Activated CD4-positive, alpha-beta T cell treated with anti-CD3 and anti-CD28 coated beads, Interleukin-2, amount 50 U/mL, for 16 hours (primary cell): ENCODE measurements around the gene SLC35F4.
"Not testable (repeated sequence)": the region's sequence is repeated elsewhere in the genome, so short reads cannot be mapped to it uniquely, and the experiment has no call there.

Source experiments
- DNase-seq: peaks from one replicate; pipeline ENCODE4 v3.0.0-alpha.2; 2020

Gene SLC35F4

GRCh38 chr14:57712698-57713097 lies 153.2 kb downstream of the SLC35F4 start:
- no peak for DNase-seq

- DNase-seq = no peak
These were observed 153.8 kb downstream of the SLC35F4 start for GRCh38 chr14:57712102-57712501.

DNA sequence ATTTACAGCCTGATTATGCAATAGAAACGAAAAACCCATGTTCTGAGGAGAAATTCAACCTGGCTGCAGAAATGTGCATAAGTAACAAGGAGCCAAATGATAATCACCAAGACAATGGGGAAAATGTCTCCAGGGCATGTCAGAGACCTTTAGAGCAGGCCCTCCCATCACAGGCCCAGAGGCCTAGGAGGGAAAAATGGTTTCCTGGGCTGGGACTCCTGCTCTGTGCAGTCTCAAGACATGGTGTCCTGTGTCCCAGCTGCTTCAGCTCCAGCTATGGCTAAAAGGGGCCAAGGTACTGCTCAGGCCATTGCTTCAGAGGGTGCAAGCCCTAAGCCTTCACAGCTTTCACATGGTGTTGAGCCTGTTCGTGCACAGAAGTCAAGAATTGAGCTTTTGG lies 156.0 kb downstream of the SLC35F4 start:
- no peak for DNase-seq

GRCh38 chr14:57709086-57709485 lies 156.8 kb downstream of the SLC35F4 start:
- DNase-seq = not testable (repeated sequence)

DNA sequence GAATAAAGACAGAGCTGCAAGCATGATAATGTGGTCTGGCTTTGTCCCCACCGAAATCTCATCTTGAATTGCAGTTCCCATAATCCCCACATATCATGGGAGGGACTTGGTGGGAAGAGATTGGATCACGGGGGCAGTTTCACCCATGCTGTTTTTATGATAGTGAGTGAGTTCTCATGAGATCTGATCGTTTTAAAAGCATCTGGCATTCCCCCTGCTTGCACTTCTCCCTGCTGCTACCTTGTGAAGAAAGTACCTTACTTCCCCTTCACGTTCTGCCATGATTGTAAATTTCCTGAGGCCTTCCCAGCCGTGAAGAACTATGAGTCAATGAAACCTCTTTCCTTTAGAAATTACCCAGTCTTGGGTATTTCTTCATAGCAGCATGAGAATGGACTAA lies 158.7 kb downstream of the SLC35F4 start:
- DNase-seq = no peak

DNA sequence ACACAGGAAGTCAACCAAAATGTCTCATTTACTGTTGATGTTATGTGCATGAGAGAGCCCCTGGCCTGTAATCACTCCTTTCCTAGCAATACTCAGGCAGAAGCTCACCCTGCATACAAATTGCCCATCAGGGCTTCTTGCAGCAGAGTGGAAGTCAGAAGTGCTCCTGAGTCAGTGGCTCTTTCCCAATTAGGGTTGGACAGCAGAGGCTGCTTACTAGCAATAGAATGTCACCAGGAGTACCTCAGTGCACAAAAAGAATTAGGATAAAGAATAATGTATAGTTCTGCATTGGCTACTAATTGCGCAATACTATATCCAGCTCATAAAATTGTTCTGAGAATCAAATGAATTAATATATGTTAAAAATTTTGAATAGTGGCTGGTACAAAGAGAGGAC lies 161.1 kb downstream of the SLC35F4 start:
- DNase-seq = no peak

DNA sequence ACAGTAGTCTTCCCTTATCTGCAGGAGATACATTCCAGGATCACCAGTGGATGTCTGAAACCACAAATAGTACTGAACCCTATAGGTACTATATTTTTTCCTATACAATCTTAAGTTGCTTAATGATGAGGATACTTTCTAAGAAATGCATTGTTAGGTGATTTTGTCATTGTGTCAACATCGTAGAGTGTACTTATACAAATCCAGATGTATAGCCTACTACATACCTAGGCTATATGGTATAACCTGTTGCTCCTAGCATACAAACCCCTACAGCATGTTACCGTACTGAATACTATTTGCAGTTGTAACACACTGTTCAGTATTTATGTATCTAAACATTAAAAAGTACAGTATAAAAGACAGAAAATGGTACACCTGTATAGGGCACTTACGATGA lies 165.9 kb downstream of the SLC35F4 start:
- no peak for DNase-seq

- DNase-seq = peak; percentile 10
These were observed 173.2 kb downstream of the SLC35F4 start for GRCh38 chr14:57692671-57693070.

DNA sequence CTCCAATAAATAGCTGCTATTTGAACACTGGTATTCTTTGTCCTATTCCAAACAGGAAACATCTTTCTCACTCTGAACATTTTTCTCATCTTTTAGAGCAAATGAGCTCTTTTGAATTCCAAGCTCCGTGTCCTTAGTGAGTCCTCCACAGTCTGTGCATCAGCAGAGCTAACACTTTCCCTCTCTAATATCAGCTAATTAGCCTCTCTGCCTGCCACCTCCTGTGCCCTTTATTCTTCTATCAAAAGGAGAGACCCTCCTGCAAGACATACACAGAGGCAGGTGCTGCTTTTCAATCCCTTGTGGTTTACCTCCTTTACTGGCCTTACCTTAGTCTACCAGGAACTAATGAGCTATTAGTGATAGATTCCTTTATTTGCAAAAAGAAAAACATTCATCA lies 178.5 kb downstream of the SLC35F4 start:
- no peak for DNase-seq

GRCh38 chr14:57686304-57686703 lies 179.6 kb downstream of the SLC35F4 start:
- no peak for DNase-seq

DNA sequence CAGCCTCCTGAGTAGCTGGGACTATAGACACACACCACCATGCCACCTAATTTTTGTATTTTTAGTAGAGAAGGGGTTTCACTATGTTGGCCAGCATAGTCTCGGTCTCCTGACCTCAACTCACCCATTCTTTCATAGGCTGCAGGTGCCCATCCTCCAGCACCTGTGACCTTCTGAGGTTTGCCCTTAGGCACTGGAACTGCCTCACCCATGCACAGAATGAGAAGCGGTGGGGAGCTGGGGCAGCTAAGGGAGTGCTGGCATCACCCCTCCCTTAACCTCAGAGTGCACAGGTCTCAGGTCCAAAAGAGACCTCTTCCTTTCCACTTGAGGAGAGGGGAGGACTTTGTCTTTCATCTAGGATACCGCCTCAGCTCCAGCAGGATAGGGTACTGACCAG lies 194.9 kb downstream of the SLC35F4 start:
- DNase-seq = no peak

GRCh38 chr14:57660208-57660607 lies 205.7 kb downstream of the SLC35F4 start:
- no peak for DNase-seq

- no peak for DNase-seq
These were observed 206.8 kb downstream of the SLC35F4 start for GRCh38 chr14:57659052-57659451.

DNA sequence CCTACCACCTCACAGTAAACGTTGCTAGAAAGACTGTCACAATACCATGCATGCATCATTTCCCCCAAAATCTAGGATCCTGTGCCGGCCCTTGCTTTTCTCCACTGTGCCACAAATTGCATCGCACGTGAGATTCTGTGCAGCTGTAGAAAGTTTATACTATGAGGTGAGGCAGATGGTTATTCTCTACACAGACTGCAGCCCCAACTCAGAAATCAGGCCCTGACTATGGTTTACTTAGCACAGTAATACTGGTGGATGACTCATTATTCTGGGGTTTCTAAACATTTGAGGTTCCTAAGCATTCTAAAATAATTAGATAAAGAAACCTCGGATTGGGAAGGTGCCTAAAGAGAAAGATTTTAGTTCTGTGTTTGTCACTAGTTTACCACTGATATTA lies 208.4 kb downstream of the SLC35F4 start:
- no peak for DNase-seq

- no peak for DNase-seq
These were observed 209.0 kb downstream of the SLC35F4 start for GRCh38 chr14:57656853-57657252.

DNA sequence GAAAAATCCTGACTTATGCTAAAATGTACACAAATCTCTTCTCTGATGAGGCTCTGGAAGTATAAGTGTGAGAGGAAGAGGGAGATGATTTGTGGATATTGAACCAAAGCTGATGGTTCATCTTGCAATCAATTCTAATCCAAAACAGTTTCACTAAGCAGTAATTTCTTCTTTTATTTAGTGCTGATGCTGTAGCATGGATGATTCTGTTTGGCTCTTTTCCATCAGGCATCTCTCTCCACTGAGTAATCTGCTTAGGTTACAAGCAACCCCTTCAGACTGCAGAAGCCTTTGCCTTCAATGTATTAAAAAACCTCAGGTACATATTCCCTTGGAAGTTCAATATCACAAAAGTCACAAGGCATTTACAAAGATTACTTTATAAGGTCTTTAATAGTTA lies 213.1 kb downstream of the SLC35F4 start:
- DNase-seq = no peak

GRCh38 chr14:57641776-57642175 lies 224.1 kb downstream of the SLC35F4 start:
- no peak for DNase-seq

DNA sequence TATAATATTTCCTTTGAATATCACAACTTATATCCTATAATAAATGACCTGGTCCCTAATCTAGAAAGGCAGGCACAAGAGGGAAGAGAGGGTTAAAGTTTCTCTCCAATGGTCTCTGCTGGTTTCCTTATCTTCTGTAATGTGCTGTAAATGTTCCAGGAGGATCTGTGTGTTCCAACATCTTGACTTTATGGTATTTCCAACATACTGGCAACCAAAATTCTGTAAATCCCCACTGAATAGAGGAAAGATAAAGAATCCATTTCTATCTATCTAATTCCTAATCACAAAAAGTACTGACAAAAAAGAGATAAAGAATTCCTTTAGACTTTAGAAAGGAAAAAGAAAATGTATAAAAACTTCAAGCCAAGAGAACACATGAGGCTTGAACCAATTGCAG lies 225.9 kb downstream of the SLC35F4 start:
- DNase-seq = no peak

DNA sequence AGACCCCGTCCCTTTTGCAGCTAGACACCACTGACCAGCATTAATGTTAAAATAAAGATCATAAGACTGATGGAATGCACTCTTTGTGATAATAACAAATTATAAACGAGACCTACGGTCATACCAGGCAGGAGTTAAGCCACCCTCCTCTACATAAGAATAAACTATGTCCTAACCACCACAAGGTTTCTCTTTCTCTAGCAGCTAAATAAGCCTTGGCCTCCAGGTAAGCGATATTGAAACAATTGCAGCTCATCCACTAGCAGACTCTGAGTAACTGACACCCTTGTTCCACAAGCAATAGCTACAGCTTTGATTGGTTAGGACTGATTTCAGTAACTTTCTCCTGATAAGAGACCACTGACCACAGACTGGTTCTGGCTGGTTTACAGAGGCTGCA lies 228.0 kb downstream of the SLC35F4 start:
- DNase-seq = no peak

- no peak for DNase-seq
These were observed 231.6 kb downstream of the SLC35F4 start for GRCh38 chr14:57634335-57634734.

- no peak for DNase-seq
These were observed 233.2 kb downstream of the SLC35F4 start for GRCh38 chr14:57632649-57633048.

DNA sequence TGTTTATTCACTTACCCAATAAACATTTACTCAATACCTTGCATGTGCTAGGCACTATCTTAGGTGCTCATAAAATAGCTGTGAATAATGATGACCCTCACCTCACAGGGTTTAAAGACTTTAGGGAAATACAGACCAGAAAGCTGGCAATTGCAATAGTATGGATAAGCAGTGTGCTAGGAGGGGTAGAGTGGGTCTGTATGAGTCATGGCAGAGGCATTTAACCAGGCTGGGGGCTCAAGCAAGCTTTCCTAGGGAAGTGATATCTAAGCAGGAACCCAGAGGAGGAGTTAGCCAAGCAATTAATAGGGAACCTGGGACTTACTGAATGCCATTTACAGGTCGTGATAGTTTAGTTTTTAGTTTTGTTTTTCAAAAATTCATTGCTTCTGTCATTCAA lies 248.4 kb downstream of the SLC35F4 start:
- DNase-seq = no peak

GRCh38 chr14:57612946-57613345 lies 252.9 kb downstream of the SLC35F4 start:
- DNase-seq = no peak

GRCh38 chr14:57611555-57612075 lies 254.3 kb downstream of the SLC35F4 start:
- DNase-seq = no peak

DNA sequence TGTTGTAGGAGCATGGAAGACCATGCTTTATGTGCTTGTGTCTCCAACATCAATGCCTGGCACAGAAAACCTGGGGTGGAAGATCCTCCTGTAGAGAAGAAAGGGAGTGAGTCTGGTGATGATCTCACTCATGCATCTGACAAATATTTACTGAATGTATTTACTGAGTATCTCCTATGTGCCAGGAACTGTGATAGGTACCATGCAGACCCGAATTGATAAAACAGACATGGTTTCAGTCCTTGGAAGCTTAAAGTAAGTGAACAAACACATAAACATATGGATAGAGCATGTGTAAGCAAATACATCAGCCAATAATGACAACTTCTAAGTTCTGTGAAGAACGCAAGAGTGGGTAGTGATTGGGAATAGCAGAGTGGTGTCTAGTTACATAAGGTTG lies 255.3 kb downstream of the SLC35F4 start:
- DNase-seq = no peak
